CD14-positive monocyte (primary cell): ENCODE data around the gene DYNLT1. TPM values are rescaled to one million over a fixed set of nuclear protein-coding genes. Genes with fewer than 3 reads are reported as not detected.
A peak's percentile ranks its signal among the peaks of the same experiment; 100 is the strongest.

Experiments
- DNase-seq, 3 donors: peaks; one replicate each; pipeline ENCODE4 v3.0.0-alpha.2; 2011 to 2022
- H2AFZ ChIP-seq: 2 replicates; pipeline ENCODE4 v1.6.0; 2012; ENCODE audit warnings: mild to moderate bottlenecking, low read depth, low read length, inconsistent platforms; ENCODE audit not compliant: insufficient read depth, poor library complexity, severe bottlenecking
- H3K27ac ChIP-seq, 2 donors: 1 replicate in 1 of 2; 2 replicates in 1 of 2; pipeline ENCODE4 v1.5.1; 2012 to 2013; ENCODE audit warnings: low read length in 2 of 2, control low read depth in 1 of 2, inconsistent platforms in 1 of 2, low read depth in 1 of 2, mild to moderate bottlenecking in 1 of 2
- H3K27me3 ChIP-seq, 2 donors: one replicate each; pipeline versions ENCODE4 v1.6.0 to v1.6.1; 2011 to 2013; ENCODE audit warnings: low read length in 2 of 2; ENCODE audit not compliant: control insufficient read depth in 2 of 2, insufficient read depth in 2 of 2
- H3K36me3 ChIP-seq, 2 donors: replicated peaks in 1 of 2; 1 replicate in 1 of 2; 2 replicates in 1 of 2; pipeline versions ENCODE4 v1.5.1 to v1.6.1; 2012 to 2013; ENCODE audit warnings: low read length in 2 of 2, control low read depth in 1 of 2, inconsistent platforms in 1 of 2, mild to moderate bottlenecking in 1 of 2; ENCODE audit not compliant: insufficient read depth in 2 of 2, control insufficient read depth in 1 of 2
- H3K4me1 ChIP-seq, 2 donors: 1 replicate in 1 of 2; 2 replicates in 1 of 2; pipeline versions ENCODE4 v1.5.1 to v1.6.1; 2012 to 2013; ENCODE audit warnings: low read length in 2 of 2, control low read depth in 1 of 2, inconsistent platforms in 1 of 2, mild to moderate bottlenecking in 1 of 2, moderate library complexity in 1 of 2; ENCODE audit not compliant: insufficient read depth in 2 of 2, control insufficient read depth in 1 of 2
- H3K4me2 ChIP-seq: replicated peaks from 2 replicates; pipeline ENCODE3; 2012; ENCODE audit warnings: low read length, moderate library complexity, mild to moderate bottlenecking; ENCODE audit not compliant: poor library complexity, severe bottlenecking; ENCODE audit errors: extremely low read depth
- H3K4me3 ChIP-seq, 3 experiments: fragments of 200-600 bp in 1 of 3; sonication (generic) in 1 of 3; replicated peaks in 1 of 3; 1 replicate in 2 of 3; 2 replicates in 1 of 3; pipeline ENCODE4 v1.5.1; 2011 to 2013; ENCODE audit warnings: low read length in 3 of 3, mild to moderate bottlenecking in 3 of 3, control low read depth in 2 of 3, low read depth in 2 of 3, inconsistent platforms in 1 of 3, moderate library complexity in 1 of 3
- H3K79me2 ChIP-seq: 2 replicates; pipeline ENCODE4 v1.6.0; 2012; ENCODE audit warnings: mild to moderate bottlenecking, control low read depth, inconsistent platforms, low read length, moderate library complexity; ENCODE audit not compliant: insufficient read depth
- H3K9ac ChIP-seq: 2 replicates; pipeline ENCODE4 v1.6.0; 2017; ENCODE audit warnings: low read length, mild to moderate bottlenecking; ENCODE audit not compliant: insufficient read depth, poor library complexity, severe bottlenecking
- H3K9me3 ChIP-seq, 2 donors: replicated peaks in 1 of 2; 1 replicate in 1 of 2; 2 replicates in 1 of 2; pipeline versions ENCODE4 v1.5.1 to v1.6.1; 2012 to 2013; ENCODE audit warnings: low read length in 2 of 2, control low read depth in 1 of 2; ENCODE audit not compliant: control insufficient read depth in 1 of 2, insufficient read depth in 1 of 2
- H4K20me1 ChIP-seq: 2 replicates; pipeline ENCODE4 v1.6.0; 2012; ENCODE audit warnings: mild to moderate bottlenecking, low read length, control low read depth, moderate library complexity; ENCODE audit not compliant: insufficient read depth
- H3K27ac Mint-ChIP-seq, 7 donors: one replicate each; pipeline ENCODE4 v1.8.0; 2020; ENCODE audit warnings: mild to moderate bottlenecking in 7 of 7, mixed read lengths in 7 of 7, moderate library complexity in 6 of 7, inconsistent platforms in 2 of 7
- H3K27me3 Mint-ChIP-seq, 3 donors: one replicate each; pipeline ENCODE4 v1.8.0; 2021 to 2022; ENCODE audit warnings: low read depth in 3 of 3, mild to moderate bottlenecking in 3 of 3, mixed read lengths in 3 of 3, moderate library complexity in 3 of 3, inconsistent platforms in 1 of 3
- H3K36me3 Mint-ChIP-seq, 2 donors: one replicate each; pipeline ENCODE4 v1.8.0; 2020; ENCODE audit warnings: mixed read lengths in 2 of 2, inconsistent platforms in 1 of 2, mild to moderate bottlenecking in 1 of 2
- H3K4me1 Mint-ChIP-seq: one replicate; pipeline ENCODE4 v1.8.0; 2020; ENCODE audit warnings: mild to moderate bottlenecking, mixed read lengths
- H3K4me3 Mint-ChIP-seq, 2 donors: one replicate each; pipeline ENCODE4 v1.8.0; 2020; ENCODE audit warnings: mild to moderate bottlenecking in 2 of 2, mixed read lengths in 2 of 2, moderate library complexity in 1 of 2
- H3K9me3 Mint-ChIP-seq, 7 donors: one replicate each; pipeline ENCODE4 v1.8.0; 2020 to 2022; ENCODE audit warnings: mixed read lengths in 7 of 7, mild to moderate bottlenecking in 6 of 7, moderate library complexity in 6 of 7, inconsistent platforms in 2 of 7
- WGBS: methylation state at CpG from one replicate; pipeline ENCODE4 v1.1.5; 2013; ENCODE audit warnings: missing lambda C conversion rate; ENCODE audit not compliant: insufficient coverage; 5-methylcytosine and 5-hydroxymethylcytosine counted together
- intact Hi-C, 2 donors: fragments of 100-400 bp; cut with micrococcal nuclease; formaldehyde crosslinking; loops; one replicate each; pipeline versions ENCODE4 v1.15.0 to v1.15.1; 2023
- polyA plus RNA-seq, 3 donors: library from polyadenylated mRNA; depleted of rRNA in 1 of 3; unstranded in 2 of 3; stranded (reverse) in 1 of 3; fragments of 300-500 nt in 2 of 3; fragments of >200 nt in 1 of 3; fragmentation: Illumina TruSeq in 2 of 3; gene quantifications; 1 replicate in 2 of 3; 2 replicates in 1 of 3; pipeline ENCODE4 v1.2.3, GENCODE V29; 2012 to 2021
- TF ChIP-seq, protein P1 (sequence below): fragments of 200-600 bp; IDR thresholded peaks from one replicate; pipeline ENCODE4 v1.8.0; 2022; ENCODE audit warnings: antibody characterized with exemption, mild to moderate bottlenecking

Gene DYNLT1
- polyA plus RNA-seq, 3 donors: 248 to 287 (median 286) TPM

DNA sequence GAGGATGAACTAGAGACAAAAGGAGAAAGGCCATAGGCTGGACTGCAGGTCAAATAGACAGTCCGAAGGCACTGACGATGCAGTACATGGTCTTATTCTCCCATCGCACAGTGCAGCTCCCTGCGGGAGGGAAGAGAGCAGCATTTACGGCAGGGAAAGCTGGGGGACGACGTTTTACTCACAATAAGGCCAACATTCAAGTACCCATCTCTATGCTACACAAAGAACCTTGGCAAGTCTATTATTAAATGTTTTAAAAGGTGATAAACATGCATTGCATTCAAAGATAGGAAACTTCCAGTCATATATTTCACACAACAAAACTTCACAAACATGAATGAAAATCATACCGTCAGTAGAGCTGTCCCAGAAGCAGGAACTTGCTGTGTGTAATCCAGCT, 7.8 kb downstream of the DYNLT1 start:
- Mint-ChIP-seq H3K27ac (peak overlapping the region in 3 of 7 donors; percentile 41 to 73 (median 63)), H3K4me1 (peaks cover 32% of the 10 kb centered on the region), H3K36me3 (peaks cover 64 to 80% of the 10 kb centered on the region in 2 donors), H3K27me3 (peaks cover 0 to 2% (median 2%) of the 10 kb centered on the region in 3 donors), H3K9me3 (no peaks in the 10 kb centered on the region), H3K4me3 (no peak overlapping the region)
- Histone ChIP-seq H3K36me3 (peaks cover 58 to 94% of the 10 kb centered on the region in 2 donors), H3K9me3 (no peaks in the 10 kb centered on the region), H3K79me2 (peaks cover 55% of the 10 kb centered on the region), H3K4me1 (peaks cover 9 to 25% of the 10 kb centered on the region in 2 donors), H3K27ac (no peak overlapping the region), H3K4me3 (no peak overlapping the region), H2AFZ (no peak overlapping the region), H3K4me2 (no peak overlapping the region), H4K20me1 (peaks cover 85% of the 10 kb centered on the region), H3K27me3 (no peaks in the 10 kb centered on the region), H3K9ac (no peak overlapping the region)
- TF ChIP-seq, protein P1, sequence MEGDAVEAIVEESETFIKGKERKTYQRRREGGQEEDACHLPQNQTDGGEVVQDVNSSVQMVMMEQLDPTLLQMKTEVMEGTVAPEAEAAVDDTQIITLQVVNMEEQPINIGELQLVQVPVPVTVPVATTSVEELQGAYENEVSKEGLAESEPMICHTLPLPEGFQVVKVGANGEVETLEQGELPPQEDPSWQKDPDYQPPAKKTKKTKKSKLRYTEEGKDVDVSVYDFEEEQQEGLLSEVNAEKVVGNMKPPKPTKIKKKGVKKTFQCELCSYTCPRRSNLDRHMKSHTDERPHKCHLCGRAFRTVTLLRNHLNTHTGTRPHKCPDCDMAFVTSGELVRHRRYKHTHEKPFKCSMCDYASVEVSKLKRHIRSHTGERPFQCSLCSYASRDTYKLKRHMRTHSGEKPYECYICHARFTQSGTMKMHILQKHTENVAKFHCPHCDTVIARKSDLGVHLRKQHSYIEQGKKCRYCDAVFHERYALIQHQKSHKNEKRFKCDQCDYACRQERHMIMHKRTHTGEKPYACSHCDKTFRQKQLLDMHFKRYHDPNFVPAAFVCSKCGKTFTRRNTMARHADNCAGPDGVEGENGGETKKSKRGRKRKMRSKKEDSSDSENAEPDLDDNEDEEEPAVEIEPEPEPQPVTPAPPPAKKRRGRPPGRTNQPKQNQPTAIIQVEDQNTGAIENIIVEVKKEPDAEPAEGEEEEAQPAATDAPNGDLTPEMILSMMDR: no peak
- no peak for DNase-seq
- intact Hi-C loops: no loop called here
- 97% methylated on average over 4 of the region's 8 CpGs for WGBS

DNA sequence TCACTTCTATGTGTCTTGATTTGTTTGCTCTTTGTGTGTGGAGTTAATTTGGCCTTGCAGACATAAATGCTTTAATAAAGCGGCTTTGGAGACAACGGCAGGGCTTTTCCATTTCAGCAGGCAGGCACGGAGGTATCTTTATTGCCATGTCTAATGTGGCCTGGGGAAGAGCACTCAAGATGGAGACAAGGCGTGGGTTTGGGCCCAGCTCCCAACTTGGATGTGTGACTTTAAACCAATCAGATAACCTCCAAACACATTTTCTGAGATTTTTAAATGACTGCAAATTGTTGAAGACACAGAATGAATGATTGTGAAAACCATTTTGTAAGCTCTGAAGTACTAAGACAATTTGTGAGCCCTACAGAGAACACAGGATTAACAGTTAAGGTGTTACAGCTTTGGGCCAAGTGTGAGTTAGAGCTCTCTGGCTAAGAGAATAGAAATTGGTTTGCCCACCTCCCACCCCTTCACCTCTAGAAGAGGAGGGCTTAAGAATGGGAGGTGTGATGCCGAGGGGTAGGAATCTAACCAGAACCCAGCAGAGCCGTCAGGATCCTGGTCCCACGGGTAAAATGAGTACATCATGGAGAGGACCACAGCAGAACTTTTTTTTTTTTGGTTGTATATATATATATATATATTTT, 9.0 kb downstream of the DYNLT1 start:
- Mint-ChIP-seq H3K27me3 (peaks cover 0 to 2% (median 2%) of the 10 kb centered on the region in 3 donors), H3K27ac (peak overlapping the region in 5 of 7 donors; percentile 13 to 77 (median 61)), H3K9me3 (no peaks in the 10 kb centered on the region), H3K36me3 (peaks cover 70 to 83% of the 10 kb centered on the region in 2 donors), H3K4me1 (peaks cover 28% of the 10 kb centered on the region), H3K4me3 (no peak overlapping the region)
- Histone ChIP-seq H3K9me3 (no peaks in the 10 kb centered on the region), H3K4me1 (peaks cover 4 to 14% of the 10 kb centered on the region in 2 donors), H3K36me3 (peaks cover 65 to 94% of the 10 kb centered on the region in 2 donors), H3K27ac (peak overlapping the region in 1 of 2 donors; percentile 30), H3K4me2 (no peak overlapping the region), H3K79me2 (peaks cover 43% of the 10 kb centered on the region), H3K9ac (no peak overlapping the region), H4K20me1 (peaks cover 89% of the 10 kb centered on the region), H2AFZ (no peak overlapping the region), H3K27me3 (no peaks in the 10 kb centered on the region), H3K4me3 (no peak overlapping the region)
- WGBS: 100% methylated on average over 2 of the region's 7 CpGs
- intact Hi-C loops: no loop called here
- TF ChIP-seq, protein P1: no peak
- DNase-seq: no peak
